Pancreas (tissue), 10 donors: ENCODE results near the gene MIS18BP1. TPM values are rescaled to one million over a fixed set of nuclear protein-coding genes. Genes with fewer than 3 reads are reported as not detected.
"Not testable (repeated sequence)": the region's sequence is repeated elsewhere in the genome, so short reads cannot be mapped to it uniquely, and the experiment has no call there.

ENCODE experiments used
- ATAC-seq, 4 donors: fragments of 200-7000 bp; cut with Tn5 transposase; one replicate each; pipeline versions ENCODE4 v1.8.0 to v1.9.1; 2020; ENCODE audit warnings: mild to moderate bottlenecking in 4 of 4, moderate library complexity in 4 of 4
- DNase-seq, 6 donors: peaks; one replicate each; pipeline ENCODE4 v3.0.0-alpha.2; 2020
- FAIRE-seq: peaks from 2 replicates; lab custom pipeline; 2012; peaks lifted over from hg19 to GRCh38; lab: Jason Lieb, UNC
- H3K27ac ChIP-seq, 4 donors: fragments of 200-600 bp; sonication (generic); 1 replicate in 3 of 4; 2 replicates in 1 of 4; pipeline versions ENCODE4 v1.5.0 to v1.8.0; 2020
- H3K27me3 ChIP-seq, 4 donors: fragments of 200-600 bp; one replicate each; pipeline ENCODE4 v1.8.0; 2021
- H3K36me3 ChIP-seq, 3 donors: fragments of 200-600 bp; sonication (generic) in 1 of 3; one replicate each; pipeline versions ENCODE4 v1.5.0 to v1.8.0; 2020 to 2021
- H3K4me1 ChIP-seq, 3 donors: fragments of 200-600 bp; one replicate each; pipeline ENCODE4 v1.8.0; 2021
- H3K4me3 ChIP-seq, 4 donors: fragments of 200-600 bp; sonication (generic) in 2 of 4; one replicate each; pipeline versions ENCODE4 v1.5.0 to v1.8.0; 2020 to 2021
- H3K9me3 ChIP-seq, 4 donors: fragments of 200-600 bp; one replicate each; pipeline ENCODE4 v1.8.0; 2021
- CTCF ChIP-seq, 4 donors: fragments of 200-600 bp; sonication (generic) in 3 of 4; IDR thresholded peaks; one replicate each; pipeline versions ENCODE4 v1.5.0 to v1.8.0; 2021; ENCODE audit warnings: antibody characterized with exemption in 4 of 4
- WGBS, 2 donors: extraction: QIAGEN DNeasy Blood & Tissue Kit; methylation state at CpG; one replicate each; pipeline ENCODE4 v1.1.7; 2013; 5-methylcytosine and 5-hydroxymethylcytosine counted together
- intact Hi-C, 3 donors: fragments of 100-400 bp; cut with DNase I; formaldehyde crosslinking; loops; one replicate each; pipeline versions ENCODE4 v1.11.1 to v1.14.2; 2022
- polyA plus RNA-seq, 2 donors: library from polyadenylated mRNA; stranded (reverse); fragments of 200-250 nt; gene quantifications; one replicate each; pipeline ENCODE4 v1.2.3, GENCODE V29; 2013
- total RNA-seq, 6 donors: library from RNA; stranded (reverse); fragmentation: NEBNext Ultra II Directional in 4 of 6; extraction: Animal tissue kit (Norgen Biotek cat#: 25700) in 4 of 6; gene quantifications; one replicate each; pipeline versions ENCODE4 v1.2.1 to v1.2.4, GENCODE V29; 2021 to 2023
- donor health status: healthy with polysubstance abuse.
- donor health status: DM: no; HTN: no; CAD: no; lungs with moderate emphysema.
- donor health status: DM: no; HTN: no; CAD: no.
- donor health status: control.
- donor health status: control.
- donor health status: Bipolar disorder and iron deficiency.
- donor health status: DM: yes; HTN: yes; CAD: no.
- donor health status: DM: no; HTN: no; CAD: no.
- donor health status: DM: no; HTN: no; CAD: no.
- donor health status: DM: yes; HTN: yes; CAD: no.

The MIS18BP1 gene
- total RNA-seq (10 to 100 TPM in 1 of 6 donors, 1 to 10 TPM in 5; 4.4 to 13.6 (median 7.2) TPM), polyA plus RNA-seq (1 to 10 TPM; 3.8 to 8.2 TPM)

GRCh38 chr14:45253070-45253753, at the start of gene MIS18BP1:
MIS18BP1 (minus strand) TSS chr14:45253202; CDS start chr14:45247286, 5,916 bp downstream.
- WGBS, 2 donors, result 1% methylated on average over 57 to 61 of the region's 61 CpGs
- TF ChIP-seq CTCF (IDR thresholded peaks at IDR 0.05), result peak; percentile 50 to 79 (median 69)
- H3K27ac ChIP-seq, result peak within 1 kb of the TSS; percentile 86 to 92 (median 90)
- no peaks in the 10 kb centered on the region for H3K27me3 ChIP-seq
- intact Hi-C loops, result no loop called here
- H3K9me3 ChIP-seq, result no peaks in the 10 kb centered on the region
- ATAC-seq (peak; percentile 93 to 98 (median 96)), FAIRE-seq (no peak), DNase-seq (peak; percentile 92 to 97 (median 94))
- H3K4me3 ChIP-seq, result peak within 1 kb of the TSS; percentile 51 to 80 (median 72)
- no peaks in the 10 kb centered on the region for H3K36me3 ChIP-seq
- peaks cover 0 to 6% (median 4%) of the 10 kb centered on the region in 3 donors for H3K4me1 ChIP-seq

- 69 to 75% methylated on average over 4 of the region's 4 CpGs for WGBS, 2 donors
- no peak overlapping the region for H3K27ac ChIP-seq
- H3K4me3 ChIP-seq, result no peak overlapping the region
- DNase-seq (no peak), ATAC-seq (no peak), FAIRE-seq (no peak)
- H3K9me3 ChIP-seq, result no peaks in the 10 kb centered on the region
- H3K4me1 ChIP-seq, result no peaks in the 10 kb centered on the region
- no peaks in the 10 kb centered on the region for H3K36me3 ChIP-seq
- TF ChIP-seq CTCF (IDR thresholded peaks at IDR 0.05), result no peak
- intact Hi-C loops, result no loop called here
- no peaks in the 10 kb centered on the region for H3K27me3 ChIP-seq
Observed at GRCh38 chr14:45298423-45299117, 45.6 kb upstream of the MIS18BP1 start.

GRCh38 chr14:45294796-45295195, 41.8 kb upstream of the MIS18BP1 start:
- H3K4me1 ChIP-seq, intact Hi-C loops, H3K4me3 ChIP-seq, DNase-seq, FAIRE-seq, H3K27ac ChIP-seq, H3K27me3 ChIP-seq, H3K9me3 ChIP-seq, ATAC-seq, H3K36me3 ChIP-seq: not testable (repeated sequence)
- WGBS, 2 donors, result 75 to 85% methylated on average over 1 of the region's 1 CpG

- Histone ChIP-seq H3K4me3 (no peak overlapping the region), H3K36me3 (no peaks in the 10 kb centered on the region), H3K4me1 (no peaks in the 10 kb centered on the region), H3K27me3 (no peaks in the 10 kb centered on the region), H3K9me3 (no peaks in the 10 kb centered on the region), H3K27ac (no peak overlapping the region)
- TF ChIP-seq CTCF (IDR thresholded peaks at IDR 0.05), result no peak
- DNase-seq, result no peak
- intact Hi-C loops, result no loop called here
- no peak for FAIRE-seq
- no peak for ATAC-seq
Observed at GRCh38 chr14:45290547-45290946, 37.5 kb upstream of the MIS18BP1 start.

GRCh38 chr14:45287610-45288009, 34.6 kb upstream of the MIS18BP1 start:
- no peaks in the 10 kb centered on the region for H3K27me3 ChIP-seq
- TF ChIP-seq CTCF (IDR thresholded peaks at IDR 0.05), result no peak
- 64 to 75% methylated on average over 2 of the region's 2 CpGs for WGBS, 2 donors
- no peak for DNase-seq
- ATAC-seq, result no peak
- H3K9me3 ChIP-seq, result no peaks in the 10 kb centered on the region
- intact Hi-C loops, result no loop called here
- H3K4me1 ChIP-seq, result no peaks in the 10 kb centered on the region
- H3K36me3 ChIP-seq, result no peaks in the 10 kb centered on the region
- no peak overlapping the region for H3K27ac ChIP-seq
- FAIRE-seq, result no peak
- H3K4me3 ChIP-seq, result no peak overlapping the region
